PC-9 (cell line): Measurements from ENCODE around the gene TM6SF1. TPM values are rescaled to one million over a fixed set of nuclear protein-coding genes. Genes with fewer than 3 reads are reported as not detected.

Experiments
- BruUV-seq: library from RNA; stranded (reverse); fragments of 400-500 nt; replicated peaks from 2 replicates; lab custom pipeline; 2021; lab: Mats Ljungman, UMichigan
- CTCF ChIA-PET: fragments of 300-600 bp; sonication (Branson Sonifier 250); formaldehyde crosslinking; loops from one replicate; lab custom pipeline; 2022; ENCODE audit warnings: antibody characterized with exemption; lab: Charles Lee
- POLR2A ChIA-PET: fragments of 300-600 bp; sonication (Branson Sonifier 250); formaldehyde crosslinking; loops from one replicate; lab custom pipeline; 2022; ENCODE audit warnings: antibody characterized with exemption; ENCODE audit not compliant: unreplicated experiment; lab: Charles Lee
- DNase-seq, 2 experiments: peaks; one replicate each; pipeline versions ENCODE4 v3.0.0 to v3.0.0-alpha.2; 2015 to 2022; ENCODE audit warnings: mixed read lengths in 1 of 2
- H2AFZ ChIP-seq: fragments of 200-600 bp; sonication (generic); 2 replicates; pipeline ENCODE4 v1.8.1; 2017; ENCODE audit warnings: antibody characterized with exemption
- H3F3A ChIP-seq: fragments of 200-600 bp; sonication (generic); 2 replicates; pipeline ENCODE4 v1.8.1; 2017; ENCODE audit warnings: antibody characterized with exemption, mild to moderate bottlenecking, low read depth; ENCODE audit not compliant: insufficient read depth
- H3K27ac ChIP-seq: fragments of 200-600 bp; sonication (generic); 2 replicates; pipeline ENCODE4 v1.6.1; 2016; ENCODE audit warnings: mixed run types
- H3K27me3 ChIP-seq: fragments of 200-600 bp; sonication (generic); 2 replicates; pipeline ENCODE4 v1.6.1; 2016; ENCODE audit warnings: low read depth, mixed run types; ENCODE audit not compliant: insufficient read depth
- H3K36me3 ChIP-seq: fragments of 200-600 bp; sonication (generic); 2 replicates; pipeline ENCODE4 v1.6.1; 2016; ENCODE audit warnings: low read depth, mixed run types
- H3K4me1 ChIP-seq: fragments of 200-600 bp; sonication (generic); replicated peaks from 2 replicates; pipeline ENCODE4 v1.6.1; 2016; ENCODE audit warnings: mixed run types; ENCODE audit not compliant: insufficient read depth
- H3K4me2 ChIP-seq: fragments of 200-600 bp; sonication (generic); 2 replicates; pipeline ENCODE4 v1.6.1; 2017; ENCODE audit warnings: mixed run types
- H3K4me3 ChIP-seq: fragments of 200-600 bp; sonication (generic); 2 replicates; pipeline ENCODE4 v1.6.1; 2016; ENCODE audit warnings: mixed run types
- H3K79me2 ChIP-seq: fragments of 200-600 bp; sonication (generic); 2 replicates; pipeline ENCODE4 v1.6.1; 2017; ENCODE audit warnings: low read depth, mixed run types
- H3K9me2 ChIP-seq: fragments of 200-600 bp; sonication (generic); 2 replicates; pipeline ENCODE4 v1.8.1; 2017; ENCODE audit warnings: mild to moderate bottlenecking; ENCODE audit not compliant: insufficient read depth
- H3K9me3 ChIP-seq: fragments of 200-600 bp; sonication (generic); 2 replicates; pipeline ENCODE4 v1.8.1; 2016; ENCODE audit warnings: low read depth; ENCODE audit not compliant: insufficient read depth
- H4K20me1 ChIP-seq: fragments of 200-600 bp; sonication (generic); 2 replicates; pipeline ENCODE4 v1.8.1; 2017; ENCODE audit not compliant: insufficient read depth
- CTCF ChIP-seq: fragments of 200-600 bp; sonication (generic); conservative IDR thresholded peaks from 2 replicates; pipeline ENCODE4 v1.6.1; 2017; ENCODE audit warnings: mixed run types, antibody characterized with exemption, mild to moderate bottlenecking, moderate library complexity
- EZH2 ChIP-seq: fragments of 200-600 bp; sonication (generic); IDR thresholded peaks from 2 replicates; pipeline ENCODE4 v1.8.0; 2017; ENCODE audit warnings: antibody characterized with exemption, low read depth
- intact Hi-C: fragments of 100-400 bp; cut with micrococcal nuclease; formaldehyde crosslinking; loops from one replicate; pipeline ENCODE4 v1.10.0; 2022; ENCODE audit not compliant: unreplicated experiment
- total RNA-seq: library from RNA; stranded (reverse); gene quantifications from 2 replicates; pipeline ENCODE4 v1.2.3, GENCODE V29; 2021

The TM6SF1 gene
- total RNA-seq, 1 experiment from 2014 or later, result not detected

GRCh38 chr15:83164111-83164770 is 56.8 kb downstream of the TM6SF1 start:
- Histone ChIP-seq H3K36me3 (peaks cover 8% of the 10 kb centered on the region; the same call in 1 of the 2 replicates), H3K4me2 (no peak overlapping the region), H3K4me3 (no peak overlapping the region), H3K79me2 (peaks cover 15% of the 10 kb centered on the region; the same call in 1 of the 2 replicates), H3K9me2 (no peaks in the 10 kb centered on the region), H3K27me3 (no peaks in the 10 kb centered on the region), H2AFZ (no peak overlapping the region), H3F3A (peaks cover 6% of the 10 kb centered on the region; the same call in 1 of the 2 replicates), H4K20me1 (no peaks in the 10 kb centered on the region), H3K27ac (no peak overlapping the region), H3K9me3 (no peaks in the 10 kb centered on the region), H3K4me1 (0 out of 2 replicates have a peak, but pooled peaks cover 5% of the 10 kb centered on the region)
- BruUV-seq, result no TSS peak
- POLR2A ChIA-PET, result no interaction called here
- DNase-seq, result no peak
- intact Hi-C loops, result no loop called here
- CTCF ChIA-PET, result interaction anchor here (0.6 kb wide), 1 partner anchor 274 kb away, joined by 12 read pairs; no protein-coding TSS in a partner anchor
- TF ChIP-seq CTCF (no peak), EZH2 (no peak)

- Histone ChIP-seq H3F3A (peaks cover 6% of the 10 kb centered on the region; the same call in 1 of the 2 replicates), H3K4me3 (no peak overlapping the region), H3K9me2 (no peaks in the 10 kb centered on the region), H2AFZ (no peak overlapping the region), H3K4me1 (peaks cover 5% of the 10 kb centered on the region; the same call in 1 of the 2 replicates), H3K4me2 (no peak overlapping the region), H4K20me1 (no peaks in the 10 kb centered on the region), H3K36me3 (peaks cover 8% of the 10 kb centered on the region; the same call in 1 of the 2 replicates), H3K27ac (no peak overlapping the region), H3K79me2 (peaks cover 15% of the 10 kb centered on the region; the same call in 1 of the 2 replicates), H3K9me3 (no peaks in the 10 kb centered on the region), H3K27me3 (no peaks in the 10 kb centered on the region)
- intact Hi-C loops, result no loop called here
- BruUV-seq, result no TSS peak
- DNase-seq, result no peak
- no peak for TF ChIP-seq CTCF
- no peak for TF ChIP-seq EZH2
- ChIA-PET POLR2A (no interaction called here), CTCF (interaction anchor here (0.6 kb wide), 1 partner anchor 273 kb away, joined by 12 read pairs; no protein-coding TSS in a partner anchor)
Observed at GRCh38 chr15:83164771-83165404, 57.4 kb downstream of the TM6SF1 start.

GRCh38 chr15:83166218-83166617 is 58.8 kb downstream of the TM6SF1 start:
- H3K79me2 ChIP-seq, result peaks cover 15% of the 10 kb centered on the region; the same call in 1 of the 2 replicates
- intact Hi-C loops, result no loop called here

More at GRCh38 chr15:83166218-83166617, 58.8 kb downstream of the TM6SF1 start:
- H3K4me1 ChIP-seq, result peaks cover 5% of the 10 kb centered on the region; the same call in 1 of the 2 replicates
- no peaks in the 10 kb centered on the region for H3K9me3 ChIP-seq
- H3K4me2 ChIP-seq, result no peak overlapping the region
- H3F3A ChIP-seq, result peaks cover 12% of the 10 kb centered on the region; the same call in 1 of the 2 replicates
- H2AFZ ChIP-seq, result no peak overlapping the region
- H3K9me2 ChIP-seq, result no peaks in the 10 kb centered on the region
- no peak for TF ChIP-seq EZH2
- TF ChIP-seq CTCF, result no peak
- peaks cover 5% of the 10 kb centered on the region; the same call in 1 of the 2 replicates for H3K36me3 ChIP-seq
- H3K27me3 ChIP-seq, result no peaks in the 10 kb centered on the region
- H3K27ac ChIP-seq, result no peak overlapping the region
- ChIA-PET CTCF (no interaction called here), POLR2A (interaction anchor here (0.8 kb wide), 1 partner anchor 66 kb away, joined by 5 read pairs; no protein-coding TSS in a partner anchor)
- no peaks in the 10 kb centered on the region for H4K20me1 ChIP-seq
- H3K4me3 ChIP-seq, result no peak overlapping the region
- no peak for DNase-seq
- BruUV-seq, result no TSS peak
